GM18505 (cell line): Measurements from ENCODE around the gene RERE.

Experiments used
- ATAC-seq: cut with Tn5 transposase; IDR thresholded peaks from one replicate; pipeline ENCODE4 v1.9.1; 2021; ENCODE audit not compliant: unreplicated experiment
- POLR2A ChIP-seq: IDR thresholded peaks from 4 replicates; pipeline ENCODE4 v1.6.1; 2011; ENCODE audit warnings: borderline replicate concordance; ENCODE audit not compliant: insufficient read depth, insufficient read length; ENCODE audit errors: extremely low read depth

Gene RERE

GRCh38 chr1:8474369-8474768 is 343.1 kb downstream of the RERE start:
- ATAC-seq, result no peak
- TF ChIP-seq POLR2A, result no peak

GRCh38 chr1:8473891-8474300 is 343.5 kb downstream of the RERE start:
- no peak for TF ChIP-seq POLR2A
- no peak for ATAC-seq

GRCh38 chr1:8473121-8473875 is 344.1 kb downstream of the RERE start:
- no peak for TF ChIP-seq POLR2A
- ATAC-seq, result no peak

GRCh38 chr1:8472668-8473067 is 344.8 kb downstream of the RERE start:
- no peak for ATAC-seq
- no peak for TF ChIP-seq POLR2A

GRCh38 chr1:8471451-8471850 is 346.0 kb downstream of the RERE start:
- TF ChIP-seq POLR2A, result no peak
- ATAC-seq, result no peak

GRCh38 chr1:8468751-8469150 is 348.7 kb downstream of the RERE start:
- no peak for TF ChIP-seq POLR2A
- ATAC-seq, result no peak

GRCh38 chr1:8467308-8467707 is 350.1 kb downstream of the RERE start:
- no peak for ATAC-seq
- no peak for TF ChIP-seq POLR2A

GRCh38 chr1:8465692-8466091 is 351.7 kb downstream of the RERE start:
- no peak for TF ChIP-seq POLR2A
- no peak for ATAC-seq

GRCh38 chr1:8465013-8465412 is 352.4 kb downstream of the RERE start:
- no peak for ATAC-seq
- no peak for TF ChIP-seq POLR2A

- no peak for ATAC-seq
- no peak for TF ChIP-seq POLR2A
Observed at GRCh38 chr1:8464377-8464776, 353.1 kb downstream of the RERE start.

- TF ChIP-seq POLR2A, result no peak
- no peak for ATAC-seq
Observed at GRCh38 chr1:8463144-8463927, 354.1 kb downstream of the RERE start.

- no peak for TF ChIP-seq POLR2A
- ATAC-seq, result no peak
Observed at GRCh38 chr1:8462371-8462892, 355.0 kb downstream of the RERE start.

- ATAC-seq, result no peak
Observed at GRCh38 chr1:8461351-8462110, 355.9 kb downstream of the RERE start.

More at GRCh38 chr1:8461351-8462110, 355.9 kb downstream of the RERE start:
- TF ChIP-seq POLR2A, result no peak
